ENCODE data around the gene KIAA1671.

KIAA1671 gene

DNA sequence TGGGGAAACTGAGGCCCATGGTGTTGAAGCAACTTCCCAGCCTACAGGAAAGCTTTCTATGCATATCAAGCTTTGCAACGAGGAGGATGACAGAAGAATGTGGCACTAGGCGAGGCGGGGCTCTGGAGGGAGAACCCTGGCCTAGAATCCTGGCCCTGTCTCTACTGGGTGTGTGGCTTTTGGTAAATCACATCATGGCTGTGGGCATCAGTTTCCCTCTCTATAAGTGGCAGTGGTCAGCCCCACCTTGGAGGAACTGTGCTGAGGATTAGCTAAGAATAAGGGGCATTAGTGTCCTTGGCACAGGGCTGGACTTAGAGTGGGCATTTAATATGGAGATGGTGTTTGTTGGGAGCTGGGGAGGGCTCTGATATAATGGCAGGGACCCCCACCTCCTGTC, 124.5 kb downstream of the KIAA1671 start:
- TF ChIP-seq TAF1 (IDR thresholded peaks at IDR 0.05; ENCODE audit: low read depth, low read length) (no peak), POU2F2 (IDR thresholded peaks at IDR 0.05; ENCODE audit: low read depth, low read length) (no peak), POLR2A (IDR thresholded peaks at IDR 0.05; ENCODE audit: low read depth, low read length) (no peak), PAX5 (IDR thresholded peaks at IDR 0.05; ENCODE audit: insufficient read depth, low read length, severe bottlenecking) (no peak), POLR2AphosphoS5 (IDR thresholded peaks at IDR 0.05; ENCODE audit: low read depth, low read length) (no peak), SPI1 (IDR thresholded peaks at IDR 0.05; ENCODE audit: low read depth, low read length) (no peak)
- DNase-seq (ENCODE audit: insufficient read length, low spot score) (no peak), FAIRE-seq (no peak)

DNA sequence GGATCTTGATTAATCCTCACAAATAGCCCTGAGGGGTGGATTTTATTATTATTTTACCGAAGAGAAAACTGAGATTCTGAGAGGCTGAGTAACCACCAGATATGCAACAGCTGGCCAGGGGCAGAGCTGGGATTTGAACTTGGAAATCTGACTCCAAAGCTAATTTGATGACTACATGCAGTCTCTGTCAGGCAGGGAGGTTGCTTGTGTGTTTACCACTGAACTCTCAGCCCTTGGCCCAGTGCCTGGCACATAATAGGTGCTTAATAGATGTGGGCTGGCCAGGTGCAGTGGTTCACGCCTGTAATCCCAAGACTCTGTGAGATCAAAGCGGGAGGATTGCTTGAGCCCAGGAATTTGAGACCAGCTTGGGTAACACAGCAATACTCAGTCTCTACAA, 125.4 kb downstream of the KIAA1671 start:
- no peak for TF ChIP-seq POU2F2 (IDR thresholded peaks at IDR 0.05; ENCODE audit: low read depth, low read length)
- TF ChIP-seq POLR2AphosphoS5 (IDR thresholded peaks at IDR 0.05; ENCODE audit: low read depth, low read length): no peak
- TF ChIP-seq POLR2A (IDR thresholded peaks at IDR 0.05; ENCODE audit: low read depth, low read length): no peak
- TF ChIP-seq SPI1 (IDR thresholded peaks at IDR 0.05; ENCODE audit: low read depth, low read length): no peak
- TF ChIP-seq TAF1 (IDR thresholded peaks at IDR 0.05; ENCODE audit: low read depth, low read length): no peak
- no peak for FAIRE-seq
- DNase-seq (ENCODE audit: insufficient read length, low spot score): no peak

- FAIRE-seq (no peak), DNase-seq (ENCODE audit: insufficient read length, low spot score) (no peak)
- TF ChIP-seq TAF1 (IDR thresholded peaks at IDR 0.05; ENCODE audit: low read depth, low read length) (no peak), POLR2A (IDR thresholded peaks at IDR 0.05; ENCODE audit: low read depth, low read length) (no peak), POU2F2 (IDR thresholded peaks at IDR 0.05; ENCODE audit: low read depth, low read length) (no peak), POLR2AphosphoS5 (IDR thresholded peaks at IDR 0.05; ENCODE audit: low read depth, low read length) (no peak), SPI1 (IDR thresholded peaks at IDR 0.05; ENCODE audit: low read depth, low read length) (no peak), PAX5 (IDR thresholded peaks at IDR 0.05; ENCODE audit: insufficient read depth, low read length, severe bottlenecking) (no peak)
These were observed 126.1 kb downstream of the KIAA1671 start for GRCh38 chr22:25078591-25078990.

GRCh38 chr22:25080855-25081254, 128.3 kb downstream of the KIAA1671 start:
- no peak for DNase-seq (ENCODE audit: insufficient read length, low spot score)
- no peak for FAIRE-seq
- no peak for TF ChIP-seq POLR2A (IDR thresholded peaks at IDR 0.05; ENCODE audit: low read depth, low read length)
- TF ChIP-seq SPI1 (IDR thresholded peaks at IDR 0.05; ENCODE audit: low read depth, low read length): no peak
- TF ChIP-seq POU2F2 (IDR thresholded peaks at IDR 0.05; ENCODE audit: low read depth, low read length): no peak
- no peak for TF ChIP-seq TAF1 (IDR thresholded peaks at IDR 0.05; ENCODE audit: low read depth, low read length)
- no peak for TF ChIP-seq POLR2AphosphoS5 (IDR thresholded peaks at IDR 0.05; ENCODE audit: low read depth, low read length)
- TF ChIP-seq PAX5 (IDR thresholded peaks at IDR 0.05; ENCODE audit: insufficient read depth, low read length, severe bottlenecking): no peak

- no peak for TF ChIP-seq POLR2A (IDR thresholded peaks at IDR 0.05; ENCODE audit: low read depth, low read length)
- no peak for DNase-seq (ENCODE audit: insufficient read length, low spot score)
These were observed 128.9 kb downstream of the KIAA1671 start for GRCh38 chr22:25081409-25081824.

DNA sequence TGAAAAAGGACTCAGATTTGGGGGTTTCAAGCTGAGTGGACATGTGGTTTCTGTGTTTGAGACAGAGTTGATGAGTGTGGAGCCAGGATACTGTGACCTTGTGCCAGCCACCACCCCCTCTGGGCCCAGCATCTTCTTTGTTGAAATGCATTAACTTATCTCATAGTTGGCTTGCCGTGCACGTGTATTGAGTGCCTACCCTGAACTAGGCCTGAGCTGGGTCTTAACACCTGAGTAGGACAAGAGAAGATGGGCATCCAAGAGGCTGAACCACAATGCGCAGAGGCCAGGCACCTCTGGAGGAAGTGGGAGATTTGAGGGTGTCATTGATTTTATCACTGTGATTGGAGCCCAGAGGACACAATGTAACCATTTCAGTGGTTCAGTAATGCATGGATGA, 129.6 kb downstream of the KIAA1671 start:
- no peak for FAIRE-seq
- DNase-seq (ENCODE audit: insufficient read length, low spot score): no peak
- TF ChIP-seq POLR2AphosphoS5 (IDR thresholded peaks at IDR 0.05; ENCODE audit: low read depth, low read length): no peak
- TF ChIP-seq POLR2A (IDR thresholded peaks at IDR 0.05; ENCODE audit: low read depth, low read length): no peak
- TF ChIP-seq POU2F2 (IDR thresholded peaks at IDR 0.05; ENCODE audit: low read depth, low read length): no peak
- TF ChIP-seq SPI1 (IDR thresholded peaks at IDR 0.05; ENCODE audit: low read depth, low read length): no peak
- TF ChIP-seq PAX5 (IDR thresholded peaks at IDR 0.05; ENCODE audit: insufficient read depth, low read length, severe bottlenecking): no peak
- no peak for TF ChIP-seq TAF1 (IDR thresholded peaks at IDR 0.05; ENCODE audit: low read depth, low read length)

More at GRCh38 chr22:25081409-25081824, 128.9 kb downstream of the KIAA1671 start:
- peak; percentile 76 for FAIRE-seq

DNA sequence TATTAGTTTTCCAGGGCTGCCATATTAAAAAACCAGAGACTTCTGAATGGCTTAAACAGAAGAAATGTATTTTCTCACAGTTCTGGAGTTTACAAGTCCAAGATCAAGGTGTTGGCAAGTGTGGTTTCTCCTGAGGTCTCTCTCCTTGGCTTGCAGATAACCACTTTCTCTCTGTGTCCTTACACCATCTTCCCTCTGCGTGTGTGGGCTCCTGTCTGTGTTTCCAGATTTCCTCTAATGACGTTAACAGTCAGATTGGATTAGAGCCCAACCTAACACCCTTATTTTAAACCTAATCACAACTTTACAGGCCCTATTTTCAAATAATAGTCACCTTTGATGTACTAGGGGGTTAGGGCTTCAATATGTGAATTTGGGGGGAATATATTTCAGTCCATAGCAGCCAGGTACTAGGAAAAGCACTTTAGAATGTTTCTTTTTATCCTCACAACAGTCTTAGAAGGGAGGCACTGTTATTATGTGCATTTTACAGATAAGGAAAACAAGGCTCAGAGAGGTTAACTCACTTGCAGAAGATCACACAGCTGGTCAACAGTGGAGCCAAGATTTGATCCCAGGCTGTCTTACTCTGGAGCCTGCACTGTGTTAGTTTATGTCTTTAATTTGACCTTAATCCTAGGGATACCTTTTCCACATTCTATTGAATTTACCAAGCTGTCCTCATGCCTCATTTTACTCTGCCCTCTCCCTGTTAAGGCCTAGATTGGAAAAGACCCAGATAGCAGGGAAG, 130.7 kb downstream of the KIAA1671 start:
- DNase-seq (ENCODE audit: insufficient read length, low spot score) (no peak), FAIRE-seq (no peak)
- TF ChIP-seq SPI1 (IDR thresholded peaks at IDR 0.05; ENCODE audit: low read depth, low read length) (no peak), TAF1 (IDR thresholded peaks at IDR 0.05; ENCODE audit: low read depth, low read length) (no peak), POLR2AphosphoS5 (IDR thresholded peaks at IDR 0.05; ENCODE audit: low read depth, low read length) (no peak), POU2F2 (IDR thresholded peaks at IDR 0.05; ENCODE audit: low read depth, low read length) (no peak), PAX5 (IDR thresholded peaks at IDR 0.05; ENCODE audit: insufficient read depth, low read length, severe bottlenecking) (no peak), POLR2A (IDR thresholded peaks at IDR 0.05; ENCODE audit: low read depth, low read length) (no peak)

DNA sequence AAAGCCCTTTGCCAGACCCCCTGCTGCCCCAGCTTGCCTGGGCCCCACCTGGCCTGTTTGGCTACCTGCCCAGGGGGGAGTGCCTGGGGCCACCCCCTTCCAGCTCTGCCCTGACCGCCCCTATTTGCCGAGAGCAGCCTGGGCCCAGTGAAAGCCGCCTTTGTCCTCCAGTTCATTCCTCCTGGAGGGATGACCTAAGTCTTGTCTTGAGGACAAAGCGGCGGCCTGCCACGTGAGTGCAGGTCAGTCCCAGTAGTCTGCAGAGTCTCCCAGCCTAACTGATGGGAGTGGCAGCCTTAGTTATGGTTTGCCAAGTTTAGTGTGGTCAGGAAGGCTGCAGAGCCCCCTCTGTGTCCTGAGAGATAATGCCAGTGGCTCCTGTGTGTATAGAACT, 131.3 kb downstream of the KIAA1671 start:
- DNase-seq (ENCODE audit: insufficient read length, low spot score): no peak
- no peak for FAIRE-seq
- TF ChIP-seq POLR2AphosphoS5 (IDR thresholded peaks at IDR 0.05; ENCODE audit: low read depth, low read length) (no peak), TAF1 (IDR thresholded peaks at IDR 0.05; ENCODE audit: low read depth, low read length) (no peak), SPI1 (IDR thresholded peaks at IDR 0.05; ENCODE audit: low read depth, low read length) (no peak), POU2F2 (IDR thresholded peaks at IDR 0.05; ENCODE audit: low read depth, low read length) (no peak), PAX5 (IDR thresholded peaks at IDR 0.05; ENCODE audit: insufficient read depth, low read length, severe bottlenecking) (no peak), POLR2A (IDR thresholded peaks at IDR 0.05; ENCODE audit: low read depth, low read length) (no peak)

DNA sequence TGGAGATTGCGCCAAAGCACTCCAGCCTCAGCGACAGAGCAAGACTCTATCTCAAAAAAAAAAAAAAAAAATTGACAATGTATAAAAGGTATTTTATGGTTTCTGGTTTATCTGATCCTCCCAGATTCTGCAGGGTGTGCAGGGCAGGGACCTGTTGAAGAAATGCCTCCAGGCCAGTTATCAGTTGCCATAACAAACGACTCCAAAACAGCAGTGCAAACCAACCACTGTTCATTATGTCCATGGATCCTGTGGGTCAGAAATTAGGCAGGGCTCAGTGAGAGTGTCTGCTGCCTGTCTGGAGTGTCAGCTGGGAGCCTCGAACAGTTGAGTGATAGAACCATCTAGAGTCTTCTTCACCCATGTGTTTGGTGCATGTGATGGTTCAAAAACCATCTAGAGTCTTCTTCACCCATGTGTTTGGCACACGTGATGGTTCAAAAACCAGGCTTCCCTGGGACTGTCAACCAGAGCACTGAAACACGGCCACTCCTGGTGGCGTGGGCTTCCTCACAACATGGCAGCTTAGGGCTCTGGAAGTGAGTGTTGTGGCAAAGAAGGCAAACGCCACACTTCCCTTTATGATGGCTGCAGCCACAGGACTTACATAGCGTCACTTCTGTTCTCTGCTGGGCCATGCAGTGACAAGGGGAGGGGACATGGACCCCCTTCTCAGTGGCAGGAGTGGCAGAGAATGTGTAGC, 132.0 kb downstream of the KIAA1671 start:
- DNase-seq (ENCODE audit: insufficient read length, low spot score): no peak
- no peak for TF ChIP-seq SPI1 (IDR thresholded peaks at IDR 0.05; ENCODE audit: low read depth, low read length)
- no peak for TF ChIP-seq POLR2AphosphoS5 (IDR thresholded peaks at IDR 0.05; ENCODE audit: low read depth, low read length)
- no peak for TF ChIP-seq POU2F2 (IDR thresholded peaks at IDR 0.05; ENCODE audit: low read depth, low read length)
- TF ChIP-seq POLR2A (IDR thresholded peaks at IDR 0.05; ENCODE audit: low read depth, low read length): no peak
- no peak for TF ChIP-seq TAF1 (IDR thresholded peaks at IDR 0.05; ENCODE audit: low read depth, low read length)
- FAIRE-seq: no peak

Data from GM12891 (cell line).